ENCODE measurements around the gene PLA2G6.

GRCh38 chr22:38191055-38191454, 9.4 kb upstream of the PLA2G6 start:
- no peak for TF ChIP-seq CTCF (IDR thresholded peaks at IDR 0.05 in 2 of 3, conservative IDR thresholded peaks at IDR 0.05 in 1 of 3; ENCODE audit: insufficient read depth in 2 of 3, low read depth in 1 of 3, low read length in 3 of 3)
- TF ChIP-seq MAX (CRISPR knock-in tag; IDR thresholded peaks at IDR 0.05), result no peak
- no peak for TF ChIP-seq FOXA1 (IDR thresholded peaks at IDR 0.05; ENCODE audit: borderline replicate concordance)
- TF ChIP-seq SIN3B (IDR thresholded peaks at IDR 0.05; ENCODE audit: low read depth), result no peak
- no peak for TF ChIP-seq CREM (IDR thresholded peaks at IDR 0.05; ENCODE audit: low read depth)
- no peak for TF ChIP-seq TFAP4 (CRISPR knock-in tag; IDR thresholded peaks at IDR 0.05; ENCODE audit: borderline replicate concordance)
- no peak for TF ChIP-seq NR3C1 (CRISPR knock-in tag; IDR thresholded peaks at IDR 0.05)
- no peak for TF ChIP-seq TBP (optimal IDR thresholded peaks at IDR 0.05; ENCODE audit: low read depth, low read length)
- TF ChIP-seq ZNF133 (CRISPR knock-in tag; IDR thresholded peaks at IDR 0.05), result no peak
- TF ChIP-seq TAL1 (IDR thresholded peaks at IDR 0.05), result no peak
- TF ChIP-seq TCF7 (IDR thresholded peaks at IDR 0.05; ENCODE audit: borderline replicate concordance), result no peak
- TF ChIP-seq ZNF609 (CRISPR knock-in tag; IDR thresholded peaks at IDR 0.05; ENCODE audit: borderline replicate concordance), result no peak
- no peak for TF ChIP-seq MXD1 (CRISPR knock-in tag; IDR thresholded peaks at IDR 0.05; ENCODE audit: borderline replicate concordance, poor library complexity, severe bottlenecking)
- TF ChIP-seq GABPA (tag; conservative IDR thresholded peaks at IDR 0.05; ENCODE audit: low read depth), result no peak

All from K562 (cell line).